ENCODE data around the gene KLF7.

KLF7 gene

GRCh38 chr2:207088276-207088675 lies 77.5 kb downstream of the KLF7 start:
- DNase-seq = no peak

- DNase-seq = no peak
Measured at GRCh38 chr2:207087046-207087902, 78.5 kb downstream of the KLF7 start.

- no peak for DNase-seq
Measured at GRCh38 chr2:207086136-207086535, 79.6 kb downstream of the KLF7 start.

DNA sequence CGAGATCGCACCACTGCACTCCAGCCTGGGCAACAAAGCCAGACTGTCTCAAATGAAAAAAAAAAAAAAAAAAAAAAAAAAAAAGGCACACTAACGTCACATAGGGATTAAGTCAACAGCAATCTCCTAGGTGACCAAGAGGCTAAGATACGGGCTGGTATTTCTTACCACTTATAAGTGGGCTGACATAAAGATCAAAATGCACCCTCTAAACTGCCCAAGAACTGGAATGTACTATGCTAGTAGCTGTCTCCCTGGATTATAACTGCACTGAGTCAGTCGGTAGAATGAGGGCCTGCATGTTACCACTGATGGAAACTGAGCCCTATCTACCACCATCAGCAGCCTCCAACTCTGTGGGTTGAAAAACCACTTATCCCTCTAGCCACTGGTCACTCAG lies 80.6 kb downstream of the KLF7 start:
- DNase-seq = no peak

GRCh38 chr2:207083361-207084110 lies 82.2 kb downstream of the KLF7 start:
- no peak for DNase-seq

- DNase-seq = no peak
Measured at GRCh38 chr2:207082619-207083018, 83.1 kb downstream of the KLF7 start.

- no peak for DNase-seq
Measured at GRCh38 chr2:207078186-207078798, 87.5 kb downstream of the KLF7 start.

DNA sequence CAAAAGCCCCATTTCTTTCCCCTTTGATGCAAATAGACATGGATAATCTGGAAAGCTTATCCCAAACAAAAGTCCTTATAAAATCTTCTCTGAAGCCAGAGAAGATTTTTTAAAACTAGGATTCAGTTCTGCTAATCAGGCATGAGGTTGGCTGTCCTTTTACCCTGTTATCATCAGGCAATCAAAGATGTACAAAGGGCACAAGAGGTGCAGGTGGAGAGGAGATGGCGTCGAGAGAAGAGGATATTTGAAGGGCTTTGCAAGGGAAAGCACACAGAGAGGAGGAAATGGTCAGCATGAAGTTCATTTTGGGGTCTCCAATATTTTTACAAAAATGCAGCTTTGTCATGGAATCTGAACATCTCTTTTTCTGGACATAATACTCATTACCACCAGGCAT lies 88.5 kb downstream of the KLF7 start:
- DNase-seq = no peak

GRCh38 chr2:207075456-207075855 lies 90.3 kb downstream of the KLF7 start:
- DNase-seq = no peak

- DNase-seq = no peak
Measured at GRCh38 chr2:207073801-207074678, 91.7 kb downstream of the KLF7 start.

DNA sequence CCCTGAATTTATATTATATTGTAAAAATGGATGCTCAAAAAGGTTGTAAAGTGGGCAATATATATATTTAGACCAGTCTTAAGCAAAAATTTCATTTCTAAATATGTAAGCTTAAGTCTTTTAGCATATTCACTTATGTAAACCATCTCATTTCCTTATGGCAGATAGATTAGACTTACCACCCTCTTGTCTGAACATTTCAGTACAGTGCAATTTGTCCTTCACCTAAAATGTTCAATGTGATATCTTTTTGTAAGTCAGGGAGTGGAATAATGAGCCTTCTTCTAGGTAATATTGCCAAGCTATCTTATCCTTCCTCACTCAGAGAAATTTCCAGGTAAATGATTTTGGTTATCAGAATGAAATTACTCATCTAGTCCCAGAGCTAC lies 92.3 kb downstream of the KLF7 start:
- DNase-seq = peak; percentile 9

DNA sequence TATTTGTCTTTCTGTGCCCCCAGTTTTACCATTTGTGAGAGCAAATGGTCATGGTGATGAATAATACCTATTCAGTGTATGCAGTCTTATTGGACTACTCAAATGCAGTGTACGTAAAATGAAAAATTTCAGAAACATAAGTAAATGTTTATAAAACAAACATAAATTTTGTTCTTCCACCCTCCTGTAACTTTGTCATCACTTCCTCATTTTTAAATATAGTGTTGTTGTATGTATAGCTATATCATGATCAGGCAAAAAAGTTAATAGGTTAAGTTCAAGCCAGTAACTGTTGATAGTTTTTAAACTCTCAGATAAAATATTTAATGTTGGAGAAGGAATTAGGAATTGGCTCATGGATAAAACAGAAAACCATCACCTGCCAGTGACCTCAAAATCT lies 93.2 kb downstream of the KLF7 start:
- peak; percentile 6 for DNase-seq

DNA sequence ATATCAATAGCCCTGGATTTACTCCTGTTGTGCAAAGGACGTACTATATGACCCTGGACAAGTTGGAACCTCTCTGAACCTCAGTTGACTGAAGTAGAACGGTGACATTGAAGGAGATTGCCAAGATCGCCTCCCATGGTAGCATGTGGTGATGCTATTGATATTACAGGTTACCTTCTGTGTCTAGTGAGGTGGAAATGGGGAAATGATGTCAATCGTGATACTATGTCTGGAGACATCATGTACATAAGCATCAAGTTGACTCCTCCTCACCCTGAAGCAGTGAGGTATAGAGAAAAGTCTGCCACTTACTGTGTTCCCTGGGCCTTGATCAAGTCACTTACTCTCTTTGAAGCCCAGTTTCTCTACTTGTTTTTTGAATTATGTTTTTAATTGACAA lies 93.9 kb downstream of the KLF7 start:
- no peak for DNase-seq

DNA sequence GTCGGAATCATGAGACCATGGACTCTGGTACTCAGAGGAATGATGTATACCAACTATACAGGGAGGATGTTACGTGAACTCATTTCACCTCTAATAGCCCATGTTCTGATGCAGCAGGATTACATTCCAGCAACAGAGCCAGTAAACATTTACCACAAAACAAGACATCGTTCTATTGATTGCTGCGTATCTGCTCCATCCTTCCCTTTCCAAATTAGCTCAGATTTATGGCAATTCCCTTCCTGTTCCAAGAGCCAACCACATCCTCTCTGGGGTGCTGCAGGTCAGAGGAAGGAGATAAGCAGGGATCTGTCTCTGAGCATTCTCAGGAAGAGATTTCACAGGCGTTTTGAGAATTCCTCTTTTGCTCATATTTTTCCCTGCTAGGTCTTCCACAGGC lies 98.3 kb downstream of the KLF7 start:
- DNase-seq = no peak

DNA sequence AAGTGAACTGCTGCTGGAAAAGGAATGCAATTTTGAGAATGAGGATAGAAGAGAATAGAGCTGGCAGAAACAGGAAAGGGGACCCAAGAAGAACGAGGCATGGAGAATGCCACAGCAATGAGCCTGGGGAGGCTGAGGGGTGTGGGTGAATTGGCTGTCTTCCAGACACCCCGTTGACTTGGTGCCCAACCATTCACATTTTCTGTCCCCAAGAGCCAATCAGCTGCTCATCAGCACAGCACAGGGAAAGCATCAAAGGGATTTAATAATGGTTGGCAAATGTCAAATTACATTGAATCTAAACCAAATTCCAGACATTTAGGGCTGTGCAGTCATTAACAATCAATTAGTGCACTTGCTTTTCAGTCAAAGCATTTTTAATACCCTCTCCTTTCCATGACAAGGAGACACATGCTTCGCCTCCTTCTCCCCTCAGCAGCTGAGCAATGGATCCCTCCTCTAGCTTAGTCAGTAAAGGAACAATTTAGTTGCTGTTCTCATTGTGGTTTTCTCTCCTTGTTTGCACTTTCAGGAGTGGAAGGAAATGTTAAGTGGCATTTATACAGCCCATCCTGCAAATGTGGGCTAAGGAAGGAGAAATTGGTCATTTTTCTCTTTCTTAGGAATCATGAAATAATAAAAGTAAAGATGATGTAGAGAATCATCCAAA lies 98.8 kb downstream of the KLF7 start:
- no peak for DNase-seq

GRCh38 chr2:207066166-207066565 lies 99.6 kb downstream of the KLF7 start:
- DNase-seq = no peak

GRCh38 chr2:207064128-207064690 lies 101.5 kb downstream of the KLF7 start:
- no peak for DNase-seq

GRCh38 chr2:207061181-207061580 lies 104.6 kb downstream of the KLF7 start:
- no peak for DNase-seq

DNA sequence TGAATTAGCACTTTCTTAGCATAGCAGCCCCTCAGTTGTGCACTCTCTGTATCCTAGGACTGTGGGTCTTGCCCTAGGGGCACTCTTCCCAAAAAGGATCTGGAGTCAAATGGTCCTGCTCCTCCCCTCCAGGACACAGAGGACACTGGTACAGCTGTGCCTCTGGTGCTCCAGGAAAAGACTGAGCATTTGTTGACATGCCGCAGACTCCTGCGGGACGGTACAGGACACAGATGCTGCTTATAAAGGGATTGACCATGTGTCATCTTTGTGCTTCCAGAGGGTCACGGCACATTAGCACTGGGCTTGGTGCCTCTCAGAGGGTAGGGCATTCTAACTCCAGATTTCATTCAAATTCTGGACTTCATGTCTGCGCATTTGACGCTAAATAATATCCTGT lies 110.5 kb downstream of the KLF7 start:
- DNase-seq = no peak

DNA sequence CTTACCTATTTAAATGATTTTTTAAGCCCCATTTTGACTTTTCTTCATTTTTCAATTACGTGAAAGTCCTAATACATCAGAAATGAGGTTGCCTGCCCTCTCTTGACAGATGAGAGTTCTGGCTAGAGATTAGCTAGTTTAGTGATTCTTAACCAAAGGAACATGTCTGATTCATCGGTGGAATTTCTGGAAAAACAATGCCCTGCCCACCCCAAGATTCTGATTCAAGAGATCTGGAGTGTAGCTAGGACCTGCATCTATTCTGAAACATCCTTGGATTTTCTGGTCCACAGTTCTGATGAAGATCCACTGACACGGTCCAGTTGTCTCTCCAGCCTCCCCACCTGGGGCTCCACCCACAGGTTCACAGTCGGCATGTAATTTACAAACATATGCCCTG lies 111.2 kb downstream of the KLF7 start:
- DNase-seq = no peak

DNA sequence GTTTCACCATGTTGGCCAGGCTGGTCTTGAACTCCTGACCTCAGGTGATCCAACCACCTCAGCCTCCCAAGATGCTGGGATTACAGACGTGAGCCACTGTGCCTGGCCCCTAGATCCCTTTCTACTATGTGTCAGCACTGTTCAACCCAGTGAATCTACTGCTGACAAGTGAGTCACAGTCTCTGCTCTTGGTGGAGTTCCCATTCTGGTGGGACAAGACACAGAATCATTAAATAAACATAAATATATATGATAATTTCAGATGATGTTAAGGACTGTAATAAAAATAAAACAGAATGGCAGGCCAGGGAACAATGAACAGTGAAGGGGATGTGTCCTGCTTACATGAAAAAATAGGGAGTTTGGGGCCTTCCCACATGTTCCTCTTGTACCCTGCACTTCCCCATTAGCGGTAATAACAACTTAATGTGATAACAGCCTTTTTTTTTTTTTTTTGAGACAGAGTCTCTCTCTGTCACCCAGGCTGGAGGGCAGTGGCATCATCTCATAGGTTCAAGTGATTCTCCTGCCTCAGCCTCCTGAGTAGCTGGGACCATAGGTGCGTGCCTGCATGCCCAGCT lies 114.3 kb downstream of the KLF7 start:
- no peak for DNase-seq

GRCh38 chr2:207049122-207049521 lies 116.6 kb downstream of the KLF7 start:
- DNase-seq = no peak

Data from KG1 (cell line).